GM23248 (cell line): ENCODE results near the gene IPO4. TPM values are rescaled to one million over a fixed set of nuclear protein-coding genes. Genes with fewer than 3 reads are reported as not detected.

Experiments
- DNase-seq: peaks from one replicate; pipeline ENCODE4 v3.0.0-alpha.2; 2015
- H2AFZ ChIP-seq: fragments of 200-600 bp; sonication (generic); 2 replicates; pipeline ENCODE4 v1.6.1; 2016; ENCODE audit warnings: antibody characterized with exemption
- H3F3A ChIP-seq: fragments of 200-600 bp; sonication (generic); 2 replicates; pipeline ENCODE4 v1.6.1; 2016; ENCODE audit warnings: mild to moderate bottlenecking, antibody characterized with exemption, mixed run types; ENCODE audit not compliant: insufficient read depth
- H3K27ac ChIP-seq: fragments of 200-600 bp; sonication (generic); 2 replicates; pipeline ENCODE4 v1.5.1; 2016; ENCODE audit warnings: mild to moderate bottlenecking
- H3K27me3 ChIP-seq: fragments of 200-600 bp; sonication (generic); replicated peaks from 2 replicates; pipeline ENCODE4 v1.6.1; 2016; ENCODE audit warnings: mild to moderate bottlenecking; ENCODE audit not compliant: insufficient read depth
- H3K36me3 ChIP-seq: fragments of 200-600 bp; sonication (generic); 2 replicates; pipeline ENCODE4 v1.6.1; 2016; ENCODE audit warnings: low read depth, mild to moderate bottlenecking
- H3K4me1 ChIP-seq: fragments of 200-600 bp; sonication (generic); 2 replicates; pipeline ENCODE4 v1.6.1; 2016; ENCODE audit warnings: mild to moderate bottlenecking; ENCODE audit not compliant: insufficient read depth
- H3K4me2 ChIP-seq: fragments of 200-600 bp; sonication (generic); one replicate; pipeline ENCODE4 v1.6.1; 2016; ENCODE audit warnings: mild to moderate bottlenecking; ENCODE audit not compliant: unreplicated experiment
- H3K4me3 ChIP-seq: fragments of 200-600 bp; sonication (generic); 2 replicates; pipeline ENCODE4 v1.5.1; 2016; ENCODE audit warnings: mild to moderate bottlenecking
- H3K79me2 ChIP-seq: fragments of 200-600 bp; sonication (generic); 2 replicates; pipeline ENCODE4 v1.6.1; 2016; ENCODE audit warnings: mild to moderate bottlenecking; ENCODE audit not compliant: insufficient read depth
- H3K9ac ChIP-seq: fragments of 200-600 bp; sonication (generic); 2 replicates; pipeline ENCODE4 v1.6.1; 2016; ENCODE audit warnings: mild to moderate bottlenecking
- H3K9me2 ChIP-seq: fragments of 200-600 bp; sonication (generic); 2 replicates; pipeline ENCODE4 v1.6.1; 2016; ENCODE audit warnings: mixed run types, mild to moderate bottlenecking, moderate library complexity; ENCODE audit not compliant: insufficient read depth
- H3K9me3 ChIP-seq: fragments of 200-600 bp; sonication (generic); one replicate; pipeline ENCODE4 v1.6.1; 2017; ENCODE audit warnings: low read depth
- H4K20me1 ChIP-seq: fragments of 200-600 bp; sonication (generic); 2 replicates; pipeline ENCODE4 v1.6.0; 2016; ENCODE audit not compliant: insufficient read depth
- EZH2 ChIP-seq: fragments of 200-600 bp; sonication (generic); IDR thresholded peaks from 2 replicates; pipeline ENCODE4 v1.6.1; 2018; ENCODE audit warnings: antibody characterized with exemption, mild to moderate bottlenecking; ENCODE audit not compliant: insufficient read depth, poor library complexity, severe bottlenecking
- EZH2phosphoT487 ChIP-seq: fragments of 200-600 bp; sonication (generic); IDR thresholded peaks from 2 replicates; pipeline ENCODE4 v1.6.1; 2018; ENCODE audit warnings: antibody characterized with exemption, moderate library complexity, mild to moderate bottlenecking, low read depth; ENCODE audit not compliant: insufficient read depth
- WGBS, 2 experiments: methylation state at CpG; one replicate each; pipeline ENCODE4 v1.1.6; 2015 to 2017; ENCODE audit warnings: low lambda C conversion rate in 2 of 2, low coverage in 1 of 2; ENCODE audit errors: missing lambda C conversion rate in 2 of 2; 5-methylcytosine and 5-hydroxymethylcytosine counted together
- in situ Hi-C: fragments of 300-500 bp; cut with MboI; formaldehyde crosslinking; loops from 2 replicates; pipeline ENCODE4 v1.15.0; 2020
- polyA plus RNA-seq: library from polyadenylated mRNA; unstranded; fragments of >200 nt; fragmentation: Nextera tagmentation; extraction: Ambion mirVana; gene quantifications from 2 replicates; pipeline ENCODE4 v1.2.1, GENCODE V29; 2016
- total RNA-seq: library from RNA; depleted of rRNA; stranded (reverse); fragments of >200 nt; shearing (Covaris generic); gene quantifications from 2 replicates; pipeline ENCODE4 v1.2.3, GENCODE V29; 2014

IPO4 gene
- total and polyA plus RNA-seq, 2 experiments from 2014 or later, result 33.6 to 58.3 TPM

GRCh38 chr14:24167469-24168114, 21.0 kb downstream of the IPO4 start:
- no peaks in the 10 kb centered on the region; the same call in 1 of the 2 replicates for H3F3A ChIP-seq
- WGBS, 2 experiments, result 86 to 88% methylated on average over 3 of the region's 3 CpGs
- H3K4me2 ChIP-seq, result no peak overlapping the region
- H3K79me2 ChIP-seq, result peaks cover 15% of the 10 kb centered on the region
- H3K4me3 ChIP-seq, result no peak overlapping the region
- H3K27ac ChIP-seq, result no peak overlapping the region
- no peaks in the 10 kb centered on the region for H3K9me2 ChIP-seq
- in situ Hi-C loops, result no loop called here
- peaks cover 38% of the 10 kb centered on the region for H3K36me3 ChIP-seq
- no peak for DNase-seq
- no peaks in the 10 kb centered on the region for H4K20me1 ChIP-seq
- H3K4me1 ChIP-seq, result peaks cover under 1% of the 10 kb centered on the region; the same call in 1 of the 2 replicates
- H3K9me3 ChIP-seq, result no peaks in the 10 kb centered on the region
- H3K27me3 ChIP-seq, result no peaks in the 10 kb centered on the region
- TF ChIP-seq EZH2phosphoT487 (no peak), EZH2 (no peak)
- H3K9ac ChIP-seq, result no peak overlapping the region
- no peak overlapping the region for H2AFZ ChIP-seq

DNA sequence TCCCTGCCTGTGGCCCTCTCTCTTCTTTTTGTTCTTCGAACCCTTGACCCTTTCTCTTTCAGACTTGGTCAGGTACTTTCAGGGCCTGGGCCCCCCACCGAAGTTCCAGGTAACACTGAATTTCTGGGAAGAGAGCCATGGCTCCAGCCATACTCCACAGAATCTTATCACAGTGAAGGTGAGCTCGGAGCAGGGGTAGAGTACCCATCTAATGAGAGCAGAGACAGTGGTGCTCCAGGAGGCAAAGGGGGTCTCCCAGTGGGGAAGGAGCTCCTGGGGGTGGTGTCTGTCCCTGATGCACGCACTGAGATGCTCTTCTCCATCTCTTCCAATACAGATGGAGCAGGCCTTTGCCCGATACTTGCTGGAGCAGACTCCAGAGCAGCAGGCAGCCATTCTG, 22.8 kb downstream of the IPO4 start:
- no peak overlapping the region for H2AFZ ChIP-seq
- peaks cover 38% of the 10 kb centered on the region for H3K36me3 ChIP-seq
- H3K79me2 ChIP-seq, result peaks cover 30% of the 10 kb centered on the region
- DNase-seq, result no peak
- H3K27ac ChIP-seq, result no peak overlapping the region
- peaks cover 5% of the 10 kb centered on the region for H3K4me1 ChIP-seq
- H3K9me3 ChIP-seq, result no peaks in the 10 kb centered on the region
- no peaks in the 10 kb centered on the region for H4K20me1 ChIP-seq
- no peak overlapping the region for H3K4me2 ChIP-seq
- peaks cover 8% of the 10 kb centered on the region for H3F3A ChIP-seq
- H3K4me3 ChIP-seq, result no peak overlapping the region
- H3K27me3 ChIP-seq, result no peaks in the 10 kb centered on the region
- H3K9me2 ChIP-seq, result no peaks in the 10 kb centered on the region
- TF ChIP-seq EZH2 (no peak), EZH2phosphoT487 (no peak)
- no peak overlapping the region for H3K9ac ChIP-seq
- 94 to 96% methylated on average over 5 of the region's 5 CpGs for WGBS, 2 experiments
- in situ Hi-C loops, result no loop called here

GRCh38 chr14:24164518-24164991, 24.1 kb downstream of the IPO4 start:
- Histone ChIP-seq H3K4me3 (no peak overlapping the region), H3K36me3 (peaks cover 43% of the 10 kb centered on the region), H2AFZ (no peak overlapping the region), H3K27me3 (no peaks in the 10 kb centered on the region), H3K9me2 (no peaks in the 10 kb centered on the region), H3K9me3 (no peaks in the 10 kb centered on the region), H3F3A (peaks cover 20% of the 10 kb centered on the region), H4K20me1 (no peaks in the 10 kb centered on the region), H3K79me2 (peaks cover 30% of the 10 kb centered on the region), H3K27ac (no peak overlapping the region), H3K9ac (no peak overlapping the region), H3K4me2 (no peak overlapping the region), H3K4me1 (peaks cover 5% of the 10 kb centered on the region)
- in situ Hi-C loops, result no loop called here
- 95 to 98% methylated on average over 14 of the region's 14 CpGs for WGBS, 2 experiments
- DNase-seq, result no peak
- TF ChIP-seq EZH2 (no peak), EZH2phosphoT487 (no peak)

DNA sequence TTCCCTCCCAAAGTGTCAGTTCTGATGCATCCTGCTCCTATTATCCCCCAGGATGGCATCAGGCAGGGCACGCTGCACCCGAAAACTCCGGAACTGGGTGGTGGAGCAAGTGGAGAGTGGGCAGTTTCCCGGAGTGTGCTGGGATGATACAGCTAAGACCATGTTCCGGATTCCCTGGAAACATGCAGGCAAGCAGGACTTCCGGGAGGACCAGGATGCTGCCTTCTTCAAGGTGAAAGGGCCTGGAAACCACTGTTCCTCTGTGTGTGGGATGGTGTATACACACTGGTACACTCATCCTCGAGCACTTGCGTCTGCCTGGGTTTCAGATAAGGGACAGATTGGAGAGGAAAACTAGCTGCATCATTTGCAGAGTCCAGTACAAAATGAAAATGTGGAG, 26.5 kb downstream of the IPO4 start:
- peaks cover 36% of the 10 kb centered on the region for H3K36me3 ChIP-seq
- H3K9me2 ChIP-seq, result no peaks in the 10 kb centered on the region
- TF ChIP-seq EZH2phosphoT487 (no peak), EZH2 (no peak)
- peak overlapping the region; percentile 88 for H3K9ac ChIP-seq
- peak; percentile 67 for DNase-seq
- H3K4me1 ChIP-seq, result peaks cover 5% of the 10 kb centered on the region
- peak overlapping the region; percentile 92 for H3K4me3 ChIP-seq
- peaks cover 26% of the 10 kb centered on the region for H3F3A ChIP-seq
- H3K79me2 ChIP-seq, result peaks cover 30% of the 10 kb centered on the region
- no peaks in the 10 kb centered on the region for H3K9me3 ChIP-seq
- H3K27me3 ChIP-seq, result no peaks in the 10 kb centered on the region
- peak overlapping the region; percentile 67 for H3K27ac ChIP-seq
- 20 to 21% methylated on average over 8 of the region's 8 CpGs for WGBS, 2 experiments
- in situ Hi-C loops, result no loop called here
- H4K20me1 ChIP-seq, result no peaks in the 10 kb centered on the region
- peak overlapping the region; percentile 94 for H3K4me2 ChIP-seq
- peak overlapping the region; percentile 53; the same call in 1 of the 2 replicates for H2AFZ ChIP-seq
